ENCODE results near the gene GPHA2. TPM values are rescaled to one million over a fixed set of nuclear protein-coding genes. Genes with fewer than 3 reads are reported as not detected.

GPHA2 gene
- total and polyA plus RNA-seq, 2 of the 13 experiments (the other 11 are each of a cell fraction or from before 2014, with no cell fraction given): 13.0 to 19.1 TPM

- TF ChIP-seq ZNF503 (CRISPR knock-in tag; IDR thresholded peaks at IDR 0.05): peak; percentile 59; the same call in 1 of the 2 replicates
- TF ChIP-seq SRY (CRISPR knock-in tag; IDR thresholded peaks at IDR 0.05): no peak
- peak; percentile 99 for TF ChIP-seq AGO2 (optimal IDR thresholded peaks at IDR 0.05; ENCODE audit: low read depth, low read length)
- peak; percentile 32; the same call in 1 of the 2 replicates for TF ChIP-seq ZBTB38 (CRISPR knock-in tag; IDR thresholded peaks at IDR 0.05)
- no peak for TF ChIP-seq ZNF224 (CRISPR knock-in tag; IDR thresholded peaks at IDR 0.05)
- no peak for TF ChIP-seq EZH2 (conservative IDR thresholded peaks at IDR 0.05; ENCODE audit: low read depth, low read length)
- no peak for TF ChIP-seq TERF1 (CRISPR knock-in tag; IDR thresholded peaks at IDR 0.05)
- peak; percentile 84; the same call in 1 of the 2 replicates for TF ChIP-seq ZNF160 (CRISPR knock-in tag; IDR thresholded peaks at IDR 0.05)
- no peak for TF ChIP-seq ZC3H4 (CRISPR knock-in tag; IDR thresholded peaks at IDR 0.05; ENCODE audit: borderline replicate concordance)
- no peak for TF ChIP-seq TOE1 (CRISPR knock-in tag; IDR thresholded peaks at IDR 0.05)
- TF ChIP-seq BORCS8-MEF2B (CRISPR knock-in tag; IDR thresholded peaks at IDR 0.05): peak; percentile 66; the same call in 1 of the 2 replicates
- no peak for TF ChIP-seq NFATC3 (CRISPR knock-in tag; IDR thresholded peaks at IDR 0.05)
- no peak for TF ChIP-seq ZNF382 (CRISPR knock-in tag; IDR thresholded peaks at IDR 0.05; ENCODE audit: borderline replicate concordance)
- TF ChIP-seq PATZ1 (CRISPR knock-in tag; IDR thresholded peaks at IDR 0.05): peak; percentile 98
- no peak for TF ChIP-seq GPBP1L1 (CRISPR knock-in tag; IDR thresholded peaks at IDR 0.05)
- no peak for TF ChIP-seq NRL (CRISPR knock-in tag; IDR thresholded peaks at IDR 0.05; ENCODE audit: borderline replicate concordance)
- 0 out of 4 replicates have a peak, but pooled peaks of 1 of the 2 experiments have one; percentile 2 for TF ChIP-seq EP300 (IDR thresholded peaks at IDR 0.05; ENCODE audit: low read depth in 2 of 2, low read length in 2 of 2)
- no peak for TF ChIP-seq EP300 (CRISPR knock-in tag; IDR thresholded peaks at IDR 0.05; ENCODE audit: borderline replicate concordance)
- peak; percentile 77; the same call in 1 of the 2 replicates for TF ChIP-seq CAMTA2 (CRISPR knock-in tag; IDR thresholded peaks at IDR 0.05; ENCODE audit: borderline replicate concordance)
- TF ChIP-seq ZNF740 (CRISPR knock-in tag; IDR thresholded peaks at IDR 0.05): peak; percentile 92
These were observed 47.8 kb downstream of the GPHA2 start (continued) for GRCh38 chr11:64887757-64888405.

Data from HepG2 (cell line).